Measurements from ENCODE around the gene PLXNC1.

The PLXNC1 gene

DNA sequence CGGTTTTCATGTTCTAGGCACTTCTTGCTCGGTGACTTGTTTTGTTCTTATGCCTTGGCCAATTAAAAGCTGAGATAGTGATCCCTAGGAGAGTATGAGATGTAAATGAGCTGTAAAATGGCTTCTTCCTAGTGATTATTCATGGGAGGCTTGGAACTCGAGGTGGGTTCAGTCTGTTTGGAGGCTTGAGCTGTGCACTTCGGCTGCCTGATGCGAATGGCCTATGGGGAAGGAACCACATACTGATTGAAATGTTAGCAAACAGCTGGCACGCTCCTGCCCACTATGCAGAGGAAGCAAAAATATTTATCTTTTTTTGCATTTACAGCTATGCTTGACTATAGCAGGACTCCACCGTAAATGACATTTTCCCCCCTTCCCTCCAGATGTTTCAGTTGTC lies 75.5 kb downstream of the PLXNC1 start:
- H3K4me3 ChIP-seq, result no peak overlapping the region
- no peak for DNase-seq (ENCODE audit: low spot score)
- TF ChIP-seq, protein P1, sequence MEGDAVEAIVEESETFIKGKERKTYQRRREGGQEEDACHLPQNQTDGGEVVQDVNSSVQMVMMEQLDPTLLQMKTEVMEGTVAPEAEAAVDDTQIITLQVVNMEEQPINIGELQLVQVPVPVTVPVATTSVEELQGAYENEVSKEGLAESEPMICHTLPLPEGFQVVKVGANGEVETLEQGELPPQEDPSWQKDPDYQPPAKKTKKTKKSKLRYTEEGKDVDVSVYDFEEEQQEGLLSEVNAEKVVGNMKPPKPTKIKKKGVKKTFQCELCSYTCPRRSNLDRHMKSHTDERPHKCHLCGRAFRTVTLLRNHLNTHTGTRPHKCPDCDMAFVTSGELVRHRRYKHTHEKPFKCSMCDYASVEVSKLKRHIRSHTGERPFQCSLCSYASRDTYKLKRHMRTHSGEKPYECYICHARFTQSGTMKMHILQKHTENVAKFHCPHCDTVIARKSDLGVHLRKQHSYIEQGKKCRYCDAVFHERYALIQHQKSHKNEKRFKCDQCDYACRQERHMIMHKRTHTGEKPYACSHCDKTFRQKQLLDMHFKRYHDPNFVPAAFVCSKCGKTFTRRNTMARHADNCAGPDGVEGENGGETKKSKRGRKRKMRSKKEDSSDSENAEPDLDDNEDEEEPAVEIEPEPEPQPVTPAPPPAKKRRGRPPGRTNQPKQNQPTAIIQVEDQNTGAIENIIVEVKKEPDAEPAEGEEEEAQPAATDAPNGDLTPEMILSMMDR (IDR thresholded peaks at IDR 0.05), result no peak
- no peak overlapping the region for H3K27ac ChIP-seq

DNA sequence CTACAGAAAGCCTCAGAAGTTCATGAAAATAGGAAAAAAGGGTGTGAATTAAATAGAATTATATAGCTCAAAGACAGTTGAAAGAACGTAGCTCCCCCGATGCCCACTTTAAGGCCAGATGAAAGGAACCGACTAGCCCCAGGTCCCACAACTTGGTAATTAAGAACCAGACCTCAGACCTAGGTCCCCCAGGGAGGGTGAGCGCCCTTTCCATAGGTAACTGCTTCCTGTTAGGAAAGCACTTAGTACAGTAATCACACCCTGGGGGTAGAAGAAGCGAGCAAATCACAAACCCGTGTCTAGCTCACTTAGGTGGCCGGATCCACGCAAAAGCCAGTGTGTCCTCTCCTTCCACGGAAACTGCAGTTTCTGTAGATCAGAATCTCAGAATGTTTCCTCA lies 77.1 kb downstream of the PLXNC1 start:
- DNase-seq (ENCODE audit: low spot score), result no peak
- Histone ChIP-seq H3K4me3 (no peak overlapping the region), H3K27ac (no peak overlapping the region)
- TF ChIP-seq, protein P1 (IDR thresholded peaks at IDR 0.05), result no peak

DNA sequence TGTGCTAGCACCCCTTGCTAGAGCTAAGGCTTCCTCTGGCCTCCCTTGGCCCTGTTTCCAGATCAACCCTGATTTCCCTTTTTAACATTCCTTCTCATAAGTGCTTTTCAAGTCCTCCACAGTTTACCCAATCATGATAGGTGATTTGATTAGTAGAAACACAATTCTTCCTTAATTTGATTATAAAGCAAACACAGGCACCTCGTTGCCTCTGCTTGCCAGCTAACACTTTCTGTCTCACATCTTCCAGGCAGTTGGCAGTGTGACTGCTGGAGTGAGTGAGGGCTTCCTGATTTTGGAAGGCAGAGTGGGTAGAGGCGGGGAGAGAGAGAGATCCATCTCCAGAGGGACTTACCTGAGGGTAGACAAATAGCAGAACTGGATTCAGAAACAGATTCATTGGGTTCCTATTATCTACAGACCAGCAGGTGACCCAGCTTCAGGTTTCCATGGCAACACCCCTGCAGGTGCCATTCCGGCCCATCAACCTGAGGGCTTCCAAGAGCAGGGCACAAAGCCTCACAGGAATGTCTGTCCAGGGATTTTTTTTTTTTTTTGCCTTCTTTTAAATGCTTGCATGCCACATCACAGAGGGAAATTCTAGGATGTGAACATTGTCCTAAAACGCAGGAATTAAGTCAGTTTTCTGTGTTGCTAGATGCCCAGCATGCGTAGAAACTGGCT lies 77.7 kb downstream of the PLXNC1 start:
- DNase-seq (ENCODE audit: low spot score), result no peak
- H3K27ac ChIP-seq, result no peak overlapping the region
- TF ChIP-seq, protein P1 (IDR thresholded peaks at IDR 0.05), result no peak

DNA sequence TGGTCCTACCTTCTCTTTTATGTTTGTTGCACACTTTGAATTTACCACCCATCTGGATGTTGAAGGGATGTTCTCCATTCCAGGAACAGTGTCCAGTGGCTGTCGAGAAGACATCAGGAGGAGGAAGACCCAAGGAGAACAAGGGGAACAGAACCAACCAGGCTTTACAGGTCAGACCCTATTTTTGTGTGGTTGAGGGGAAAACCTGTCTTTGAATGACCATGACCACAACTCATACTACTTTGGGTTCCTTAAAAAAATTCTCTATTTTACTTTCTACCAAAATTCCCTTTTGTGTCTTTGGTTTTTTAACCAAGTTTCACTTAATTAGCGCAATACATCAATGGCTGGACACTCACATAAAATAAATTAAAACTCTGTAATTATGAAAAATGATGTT lies 78.7 kb downstream of the PLXNC1 start:
- no peak overlapping the region for H3K4me3 ChIP-seq
- no peak for DNase-seq (ENCODE audit: low spot score)
- TF ChIP-seq, protein P1 (IDR thresholded peaks at IDR 0.05), result no peak

More for the DNA sequence above, 77.7 kb downstream of the PLXNC1 start:
- no peak overlapping the region for H3K4me3 ChIP-seq

DNA sequence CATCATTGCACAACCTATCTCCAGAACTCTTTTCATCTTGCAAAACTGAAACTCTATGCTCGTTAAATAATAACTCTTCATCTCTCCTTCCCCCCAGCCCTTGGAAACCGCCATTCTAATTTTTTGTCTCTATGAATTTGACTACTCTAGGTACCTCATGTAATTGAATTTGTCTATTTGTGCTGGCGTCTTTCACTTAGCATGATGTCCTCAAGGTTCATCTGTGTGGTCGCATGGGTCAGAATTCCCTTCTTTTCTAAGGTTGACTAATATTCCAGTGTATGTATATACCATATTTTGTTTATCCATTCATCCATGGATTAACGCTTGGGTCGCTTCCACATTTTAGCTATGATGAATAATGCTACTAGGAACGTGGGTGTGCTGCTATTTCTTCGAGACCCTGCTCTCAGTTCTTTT lies 80.1 kb downstream of the PLXNC1 start:
- Histone ChIP-seq H3K27ac (no peak overlapping the region), H3K4me3 (no peak overlapping the region)
- TF ChIP-seq, protein P1 (IDR thresholded peaks at IDR 0.05), result no peak
- DNase-seq (ENCODE audit: low spot score), result no peak

More for the DNA sequence above, 78.7 kb downstream of the PLXNC1 start:
- H3K27ac ChIP-seq, result no peak overlapping the region

DNA sequence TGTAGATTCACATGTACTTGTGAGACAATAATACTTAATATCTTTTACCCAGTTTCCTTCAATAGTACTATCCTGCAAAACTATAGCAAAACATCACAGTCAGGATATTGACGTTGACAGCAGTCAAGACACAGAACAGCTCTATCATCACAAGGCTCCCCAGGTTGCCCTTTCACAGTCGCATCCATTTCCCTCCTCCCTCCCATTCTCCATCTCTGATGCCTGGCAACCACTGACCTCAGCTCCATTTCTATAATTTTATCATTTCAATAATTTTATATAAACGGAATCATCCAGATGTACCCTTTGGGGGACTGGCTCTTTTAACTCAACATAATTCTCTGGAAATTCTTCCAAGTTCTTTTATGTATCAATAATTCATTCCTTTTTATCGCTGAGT lies 81.5 kb downstream of the PLXNC1 start:
- H3K27ac ChIP-seq, result no peak overlapping the region
- no peak overlapping the region for H3K4me3 ChIP-seq
- TF ChIP-seq, protein P1 (IDR thresholded peaks at IDR 0.05), result no peak
- DNase-seq (ENCODE audit: low spot score), result no peak

DNA sequence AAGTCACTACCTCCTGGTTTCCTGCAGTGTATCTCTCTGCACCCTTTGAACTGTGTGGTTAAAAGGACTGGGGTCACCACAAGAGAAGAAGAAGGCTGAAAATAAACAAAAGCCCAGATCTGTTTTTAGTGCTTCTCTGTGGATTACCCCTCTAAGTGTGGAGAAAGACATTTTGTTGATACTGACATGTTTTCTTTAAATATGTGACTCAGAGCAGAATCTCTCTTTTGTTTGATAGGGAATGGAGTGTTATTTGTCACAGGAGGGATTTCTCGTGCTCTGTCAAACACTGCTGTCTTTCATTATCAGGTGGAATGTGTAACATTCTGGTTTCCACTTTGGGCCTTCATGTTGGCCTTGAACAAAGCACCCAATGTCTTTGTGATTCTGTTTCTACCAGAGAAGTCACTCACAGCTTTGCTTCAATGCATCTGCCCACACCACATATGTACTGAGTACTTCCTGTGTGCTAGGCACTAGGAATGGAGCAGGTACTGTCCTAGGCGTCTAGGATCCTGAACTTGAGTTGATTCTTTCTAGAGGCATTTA lies 82.1 kb downstream of the PLXNC1 start:
- no peak for DNase-seq (ENCODE audit: low spot score)
- no peak overlapping the region for H3K27ac ChIP-seq
- H3K4me3 ChIP-seq, result no peak overlapping the region
- TF ChIP-seq, protein P1 (IDR thresholded peaks at IDR 0.05), result no peak
